Esophagus squamous epithelium (tissue), 4 donors: ENCODE measurements around the gene CTDP1.

Experiments used
- CTCF ChIP-seq, 6 experiments: fragments of 450-650 bp in 4 of 6; fragments of 200-600 bp in 2 of 6; sonication (generic) in 2 of 6; IDR thresholded peaks; one replicate each; pipeline ENCODE4 v1.5.1; 2016 to 2019; ENCODE audit warnings: antibody characterized with exemption in 6 of 6, mild to moderate bottlenecking in 4 of 6, moderate library complexity in 4 of 6
- POLR2A ChIP-seq, 4 donors: fragments of 450-650 bp; IDR thresholded peaks; one replicate each; pipeline ENCODE4 v1.6.1; 2017; ENCODE audit warnings: antibody characterized with exemption in 4 of 4, mild to moderate bottlenecking in 4 of 4, moderate library complexity in 3 of 4

- TF ChIP-seq POLR2A (IDR thresholded peaks at IDR 0.05), result no peak
- no peak for TF ChIP-seq CTCF (IDR thresholded peaks at IDR 0.05)
Observed at GRCh38 chr18:79801217-79801616, 121.6 kb downstream of the CTDP1 start.
